NCI-H82 treated with DMSO at 0.1 percent for 48 hours (cell line): Measurements from ENCODE around the gene S1PR5.
"Not testable (repeated sequence)": the region's sequence is repeated elsewhere in the genome, so short reads cannot be mapped to it uniquely, and the experiment has no call there.

Experiments
- DNase-seq: peaks from one replicate; lab custom pipeline; 2025; ENCODE audit not compliant: unreplicated experiment; lab: John Stamatoyannopoulos, UW

S1PR5 gene

DNA sequence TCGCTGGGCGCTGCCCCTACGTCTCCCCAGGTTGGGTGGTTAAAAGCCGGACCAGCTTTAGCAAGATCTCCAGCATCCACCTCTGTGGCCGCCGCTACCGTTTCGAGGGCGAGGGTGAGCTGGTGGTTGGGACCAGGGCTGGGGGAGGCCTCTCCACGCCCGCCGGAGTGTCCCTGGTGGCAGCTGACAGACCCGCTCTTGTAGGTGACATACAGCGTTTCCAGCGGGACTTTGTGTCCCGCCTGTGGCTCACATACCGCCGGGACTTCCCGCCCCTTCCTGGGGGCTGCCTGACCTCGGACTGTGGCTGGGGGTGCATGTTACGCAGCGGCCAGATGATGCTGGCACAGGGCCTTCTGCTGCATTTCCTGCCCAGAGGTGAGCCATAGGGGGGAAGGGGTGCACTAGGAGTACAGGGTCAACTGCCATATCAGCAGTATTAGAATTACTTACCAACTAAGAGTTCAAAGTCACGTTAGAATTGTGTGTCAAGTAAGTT is 27.6 kb upstream of the S1PR5 start:
- DNase-seq, result no peak

DNA sequence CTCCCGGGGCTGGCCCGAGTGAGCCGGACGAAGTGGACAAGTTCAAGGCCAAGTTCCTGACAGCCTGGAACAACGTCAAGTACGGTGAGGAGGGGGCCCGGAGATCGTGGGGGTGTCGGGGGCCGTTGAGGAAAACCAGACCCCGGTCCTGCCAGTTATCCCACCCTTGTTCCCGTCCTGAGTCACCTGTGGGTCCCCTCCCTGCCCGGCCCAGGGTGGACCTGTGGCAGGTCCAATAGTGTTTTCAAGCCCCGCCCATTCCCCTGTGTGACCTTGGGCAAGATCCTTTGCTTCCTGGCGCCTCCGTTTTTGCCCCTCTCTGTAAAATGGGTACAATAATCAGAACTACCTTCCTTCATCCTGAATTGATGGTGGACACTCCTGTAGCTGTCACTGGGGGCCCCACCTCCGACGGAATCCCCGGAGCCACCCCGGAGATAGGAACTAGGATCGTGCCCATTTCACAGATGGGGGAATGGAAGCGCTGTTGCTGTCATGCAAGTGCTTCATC is 27.1 kb upstream of the S1PR5 start:
- DNase-seq, result no peak

DNA sequence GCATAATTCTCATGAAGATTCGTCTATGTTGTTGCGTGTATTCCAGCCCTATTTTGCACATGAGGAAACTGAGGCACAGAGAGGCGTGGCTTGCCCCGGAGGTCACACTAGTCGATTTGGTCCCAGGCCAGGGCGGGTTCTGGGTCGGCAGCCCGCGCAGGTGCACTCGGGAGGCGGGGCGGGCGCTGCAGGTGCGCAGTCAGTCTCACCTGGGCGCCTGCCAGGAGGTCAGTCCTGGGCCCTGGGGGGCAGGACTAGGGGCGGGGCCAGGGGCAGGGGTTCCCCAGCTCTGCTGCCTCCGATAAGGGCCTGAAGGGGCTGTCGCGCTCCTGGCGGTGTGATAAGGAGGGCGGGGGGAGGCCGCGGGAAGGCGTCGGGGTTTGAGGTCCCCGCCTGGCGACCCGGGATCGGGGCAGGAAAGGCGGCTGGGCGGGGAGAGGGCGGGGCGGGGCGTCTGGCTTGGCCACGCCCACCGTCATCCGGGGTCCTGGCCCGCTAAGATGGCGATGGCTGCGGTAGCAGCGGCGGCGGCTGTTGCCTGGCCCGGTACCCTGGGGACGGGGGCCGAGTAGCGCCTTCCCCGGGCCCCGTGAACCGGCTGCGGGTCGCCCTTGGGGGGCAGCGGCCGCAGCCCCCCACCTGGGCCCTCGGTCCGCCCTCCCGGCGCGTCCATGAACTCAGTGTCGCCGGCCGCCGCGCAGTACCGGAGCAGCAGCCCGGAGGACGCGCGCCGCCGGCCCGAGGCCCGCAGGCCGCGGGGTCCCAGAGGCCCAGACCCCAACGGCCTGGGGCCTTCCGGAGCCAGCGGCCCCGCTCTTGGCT is 26.4 kb upstream of the S1PR5 start, which contains the start of gene ATG4D:
TSS of gene ATG4D (plus strand) at position 485 of the 822 bp plus-strand sequence. CDS start at position 672, 187 bp downstream.
- DNase-seq, result no peak

DNA sequence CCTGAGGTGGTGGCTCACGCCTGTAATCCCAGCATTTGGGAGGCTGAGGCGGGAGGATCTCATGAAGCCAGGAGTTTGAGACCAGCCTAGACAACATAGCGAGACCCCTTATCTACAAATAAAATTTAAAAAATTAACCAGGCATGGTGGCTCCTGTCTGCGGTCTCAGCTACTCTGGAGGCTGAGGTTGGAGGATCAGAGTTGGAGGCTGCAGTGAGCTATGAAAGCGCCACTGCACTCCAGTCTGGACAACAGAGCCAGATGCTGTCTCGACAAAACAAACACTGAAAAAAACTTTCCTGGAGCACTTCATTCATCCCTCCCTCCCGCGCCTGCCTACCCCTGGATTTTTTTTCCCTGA is 25.8 kb upstream of the S1PR5 start:
- no peak for DNase-seq

DNA sequence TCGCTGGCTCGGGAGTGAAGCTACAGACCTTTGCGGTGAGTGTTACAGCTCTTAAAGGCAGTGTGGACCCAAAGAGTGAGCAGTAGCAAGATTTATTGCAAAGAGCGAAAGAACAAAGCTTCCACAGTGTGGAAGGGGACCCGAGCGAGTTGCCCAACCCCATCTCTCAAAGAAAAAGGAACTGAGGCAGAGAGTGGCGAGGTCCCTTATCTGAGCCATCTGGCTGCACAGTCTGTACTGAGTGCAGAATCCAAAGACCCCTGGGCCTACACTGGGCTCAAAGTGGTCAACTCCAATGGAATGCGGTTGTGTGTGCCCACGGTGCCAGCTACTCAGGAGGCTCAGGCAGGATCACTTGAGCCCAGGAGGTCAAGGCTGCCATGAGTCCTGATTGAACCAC is 21.8 kb upstream of the S1PR5 start:
- DNase-seq, result not testable (repeated sequence)

GRCh38 chr19:10538204-10538983 is 21.1 kb upstream of the S1PR5 start:
- DNase-seq, result no peak

GRCh38 chr19:10537668-10538067 is 20.4 kb upstream of the S1PR5 start:
- DNase-seq, result no peak

- DNase-seq, result no peak
These were observed 18.4 kb upstream of the S1PR5 start for GRCh38 chr19:10535613-10536012.

DNA sequence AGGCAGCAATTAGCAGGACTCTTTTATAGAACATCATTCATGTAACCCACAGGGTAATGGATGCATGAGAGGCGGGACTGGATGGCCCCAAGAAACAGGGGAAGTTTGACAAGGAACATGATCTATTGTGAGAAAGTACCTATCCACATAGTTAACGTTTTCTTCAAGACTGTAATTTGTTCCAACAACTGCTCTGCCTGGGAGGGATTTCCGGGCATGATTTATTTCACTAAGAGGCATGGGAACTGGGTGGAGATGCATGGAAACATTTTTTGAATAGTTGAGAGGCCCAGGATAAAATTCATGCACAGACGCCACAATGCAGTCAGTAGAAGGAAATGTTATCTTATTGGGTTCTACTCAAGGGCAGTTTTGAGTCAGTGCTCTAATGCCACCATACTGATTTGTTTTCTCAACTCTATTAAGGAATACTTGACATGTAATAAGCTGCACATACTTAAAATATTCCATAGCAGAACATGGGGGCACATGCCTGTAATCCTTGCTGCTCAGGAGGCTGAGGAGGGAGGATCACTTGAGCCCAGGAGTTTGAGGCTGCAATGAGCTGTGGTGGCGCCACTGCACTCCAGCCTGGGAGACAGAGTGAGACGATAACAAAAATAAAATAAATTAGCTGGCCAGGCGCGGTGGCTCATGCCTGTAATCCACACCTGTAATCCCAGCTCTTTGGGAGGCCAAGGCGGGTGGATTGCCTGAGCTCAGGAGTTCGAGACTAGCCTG is 16.6 kb upstream of the S1PR5 start:
- DNase-seq, result no peak

DNA sequence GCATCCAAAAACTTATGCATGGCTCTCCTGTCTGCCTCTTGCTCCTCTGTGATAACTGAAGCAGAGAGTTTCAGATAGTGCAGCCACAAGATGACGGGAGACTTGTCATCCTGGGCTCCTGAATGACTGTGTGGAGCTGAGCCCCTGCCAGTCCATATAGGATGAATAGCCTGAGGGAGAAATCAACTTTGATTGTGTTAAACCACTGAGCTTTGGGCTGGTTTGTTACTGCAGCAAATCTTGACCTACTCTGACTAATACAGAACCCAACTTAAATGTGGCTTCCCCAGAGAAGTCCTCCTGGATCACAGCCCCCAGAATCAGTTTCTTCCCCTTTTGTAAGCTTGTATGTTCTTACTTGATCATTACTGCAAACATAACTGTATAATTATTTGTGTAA is 15.2 kb upstream of the S1PR5 start:
- DNase-seq, result no peak

- not testable (repeated sequence) for DNase-seq
These were observed 9.6 kb upstream of the S1PR5 start for GRCh38 chr19:10526887-10527286.

DNA sequence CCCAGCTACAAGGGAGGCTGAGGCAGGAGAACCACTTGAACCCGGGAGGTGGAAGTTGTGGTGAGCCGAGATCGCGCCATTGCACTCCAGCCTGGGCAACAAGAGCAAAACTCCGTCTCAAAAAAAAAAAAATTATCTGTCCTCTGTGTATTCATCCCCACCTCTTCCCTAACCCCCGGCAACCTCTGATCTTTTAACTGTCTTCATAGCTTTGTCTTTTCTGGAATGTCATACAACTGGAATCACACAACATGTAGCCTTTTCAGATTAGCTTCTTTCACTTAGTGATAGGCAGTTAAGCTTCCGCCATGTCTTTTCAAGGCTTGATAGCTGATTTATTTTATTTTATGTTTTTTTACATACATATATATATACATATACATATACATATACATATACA is 8.4 kb upstream of the S1PR5 start:
- no peak for DNase-seq

DNA sequence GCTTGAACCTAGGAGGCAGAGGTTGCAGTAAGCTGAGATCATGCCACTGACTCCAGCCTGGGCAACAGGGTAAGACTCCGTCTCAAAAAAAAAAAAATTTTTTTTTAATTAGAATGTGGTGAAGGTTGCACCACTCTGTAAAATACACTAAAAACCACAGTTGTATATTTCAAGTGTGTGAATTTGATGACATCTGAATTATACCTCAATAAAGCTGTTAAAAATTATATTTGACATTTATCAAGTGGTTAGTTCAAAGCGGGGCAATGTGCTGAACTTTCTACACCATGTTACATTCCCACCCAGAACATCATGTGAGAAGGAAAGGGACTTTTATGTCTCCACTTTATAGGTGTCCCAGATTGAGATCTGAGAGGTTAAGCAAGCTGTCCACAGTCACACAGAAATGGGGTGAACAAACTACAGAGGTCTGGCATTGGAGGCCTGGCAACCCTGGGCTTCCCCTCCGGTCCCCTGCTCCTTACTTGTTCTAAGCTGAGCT is 5.9 kb upstream of the S1PR5 start:
- DNase-seq, result no peak

DNA sequence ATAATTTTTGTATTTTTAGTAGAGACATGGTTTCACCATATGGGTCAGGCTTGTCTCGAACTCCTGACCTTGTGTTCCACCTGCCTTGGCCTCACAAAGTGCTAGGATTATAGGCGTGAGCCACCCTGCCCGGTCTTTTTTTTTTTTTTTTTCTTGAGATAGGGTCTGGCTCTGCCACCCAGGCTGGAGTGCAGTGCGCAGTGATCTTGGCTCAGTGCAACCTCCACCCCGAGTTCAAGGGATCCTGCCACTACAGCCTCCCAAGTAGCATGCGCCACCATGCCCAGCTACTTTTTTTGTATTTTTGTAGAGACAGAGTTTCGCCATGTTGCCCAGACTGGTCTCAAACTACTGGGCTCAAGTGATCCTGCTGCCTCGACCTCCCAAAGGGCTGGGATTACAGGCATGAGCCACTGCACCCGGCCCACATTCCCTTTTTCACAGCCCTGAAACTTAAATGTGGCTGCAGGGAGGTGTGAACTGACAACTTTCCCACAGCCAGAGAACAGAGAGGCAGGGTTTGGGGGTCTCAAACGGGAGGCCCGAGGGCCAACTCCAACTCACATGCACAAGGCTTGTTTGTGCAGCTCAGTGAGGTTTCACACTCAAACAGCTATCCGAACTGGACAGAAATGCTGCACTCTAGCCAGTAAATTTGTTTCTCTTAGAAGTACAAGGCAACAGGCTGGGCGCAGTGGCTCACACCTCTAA is 4.4 kb upstream of the S1PR5 start:
- no peak for DNase-seq

DNA sequence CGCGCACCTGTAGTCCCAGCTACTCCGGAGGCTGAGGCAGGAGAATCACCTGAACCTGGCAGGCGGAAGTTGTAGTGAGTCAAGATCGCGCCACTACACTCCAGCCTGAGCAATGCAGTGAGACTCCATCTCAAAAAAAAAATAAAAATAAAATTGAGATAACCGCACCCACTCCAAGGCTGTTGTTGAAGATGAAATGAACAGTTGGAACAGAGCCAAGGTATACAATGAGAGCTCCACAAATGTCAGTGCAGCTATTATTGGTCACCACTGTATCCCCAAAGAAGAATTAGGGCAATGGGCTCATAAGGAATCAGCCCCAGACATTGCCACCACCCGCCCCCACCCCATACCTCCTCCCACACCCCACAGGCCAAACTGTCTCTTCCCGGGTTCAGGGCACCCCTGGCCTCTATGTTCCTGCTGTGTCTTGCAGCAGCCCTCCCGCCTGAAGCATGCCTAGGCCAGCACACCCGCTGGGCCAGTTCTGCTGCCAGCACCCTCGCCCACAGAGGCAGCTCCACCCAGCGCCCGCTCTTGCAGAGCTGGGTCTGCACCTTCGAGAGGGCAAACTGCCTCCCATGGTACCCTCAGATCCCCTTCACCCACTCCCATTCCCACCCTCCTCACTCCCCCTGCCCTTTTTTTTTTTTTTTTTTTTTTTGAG is 3.5 kb upstream of the S1PR5 start:
- no peak for DNase-seq

DNA sequence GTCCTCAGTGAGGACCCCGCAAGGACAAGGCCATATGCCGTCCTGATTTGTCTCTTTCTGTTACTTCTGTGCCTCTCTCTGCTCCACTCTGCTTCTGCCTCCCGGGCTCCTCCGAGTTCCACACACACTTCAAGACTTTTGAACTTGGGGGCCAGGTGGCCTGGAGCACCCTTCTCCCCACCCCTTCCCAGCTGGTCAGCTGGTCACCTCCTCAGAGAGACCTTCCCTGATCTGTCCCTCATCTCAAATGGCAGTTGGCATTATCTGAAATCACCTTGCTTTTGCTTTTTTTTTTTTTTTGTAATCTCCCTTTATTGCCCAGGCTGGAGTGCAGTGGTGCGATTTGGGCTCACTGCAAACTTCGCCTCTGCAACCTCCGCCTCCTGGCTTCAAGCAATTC is 2.2 kb upstream of the S1PR5 start:
- no peak for DNase-seq

- DNase-seq, result no peak
These were observed 1.5 kb upstream of the S1PR5 start for GRCh38 chr19:10518444-10519361.

- no peak for DNase-seq
These were observed 655 bp upstream of the S1PR5 start for GRCh38 chr19:10517760-10518443.
